Endothelial cell (in vitro differentiated cells): ENCODE data around the gene LDHD. TPM values are rescaled to one million over a fixed set of nuclear protein-coding genes. Genes with fewer than 3 reads are reported as not detected.
A peak's percentile ranks its signal among the peaks of the same experiment; 100 is the strongest.

Source experiments
- DNase-seq: peaks from one replicate; pipeline ENCODE4 v3.0.0; 2021; ENCODE audit warnings: low spot score
- H3K27ac Mint-ChIP-seq: one replicate; pipeline ENCODE4 v1.8.0; 2021; ENCODE audit warnings: mixed read lengths, inconsistent platforms; ENCODE audit not compliant: unreplicated experiment
- H3K27me3 Mint-ChIP-seq: one replicate; pipeline ENCODE4 v1.8.0; 2021; ENCODE audit warnings: mild to moderate bottlenecking, moderate library complexity, mixed read lengths, inconsistent platforms; ENCODE audit not compliant: unreplicated experiment
- H3K36me3 Mint-ChIP-seq: one replicate; pipeline ENCODE4 v1.8.0; 2021; ENCODE audit warnings: mild to moderate bottlenecking, low read depth, mixed read lengths, inconsistent platforms; ENCODE audit not compliant: unreplicated experiment
- H3K4me1 Mint-ChIP-seq: one replicate; pipeline ENCODE4 v1.8.0; 2021; ENCODE audit warnings: mild to moderate bottlenecking, mixed read lengths, inconsistent platforms; ENCODE audit not compliant: unreplicated experiment
- H3K4me3 Mint-ChIP-seq: one replicate; pipeline ENCODE4 v1.8.0; 2021; ENCODE audit warnings: mild to moderate bottlenecking, mixed read lengths, inconsistent platforms; ENCODE audit not compliant: unreplicated experiment
- H3K9me3 Mint-ChIP-seq: one replicate; pipeline ENCODE4 v1.8.0; 2021; ENCODE audit warnings: mixed read lengths, inconsistent platforms; ENCODE audit not compliant: unreplicated experiment
- CTCF ChIP-seq: fragments of 200-600 bp; sonication (generic); IDR thresholded peaks from one replicate; pipeline ENCODE4 v1.5.0; 2021; ENCODE audit warnings: antibody characterized with exemption; ENCODE audit not compliant: unreplicated experiment
- total RNA-seq: library from RNA; stranded (reverse); fragmentation: NEBNext Ultra II Directional; extraction: Animal tissue kit (Norgen Biotek cat#: 25700); gene quantifications from one replicate; pipeline ENCODE4 v1.2.1, GENCODE V29; 2021; ENCODE audit not compliant: unreplicated experiment

The LDHD gene
- total RNA-seq, 1 donor from 2014 or later = 0.36 TPM

- peaks cover 46% of the 10 kb centered on the region for H3K36me3 Mint-ChIP-seq
- no peaks in the 10 kb centered on the region for H3K9me3 Mint-ChIP-seq
- no peak for TF ChIP-seq CTCF
- H3K4me3 Mint-ChIP-seq = peak overlapping the region; percentile 74
- DNase-seq = no peak
- H3K4me1 Mint-ChIP-seq = peaks cover 73% of the 10 kb centered on the region
- H3K27me3 Mint-ChIP-seq = peaks cover 14% of the 10 kb centered on the region
- peak overlapping the region; percentile 15 for H3K27ac Mint-ChIP-seq
These were observed 11.7 kb downstream of the LDHD start for GRCh38 chr16:75104836-75105235.

GRCh38 chr16:75103994-75104393 is 12.6 kb downstream of the LDHD start:
- Mint-ChIP-seq H3K4me1 (peaks cover 73% of the 10 kb centered on the region), H3K27me3 (peaks cover 15% of the 10 kb centered on the region), H3K9me3 (no peaks in the 10 kb centered on the region), H3K4me3 (peak overlapping the region; percentile 43), H3K27ac (no peak overlapping the region), H3K36me3 (peaks cover 42% of the 10 kb centered on the region)
- no peak for TF ChIP-seq CTCF
- no peak for DNase-seq

GRCh38 chr16:75102595-75102994 is 14.0 kb downstream of the LDHD start:
- H3K36me3 Mint-ChIP-seq = peaks cover 38% of the 10 kb centered on the region
- H3K4me3 Mint-ChIP-seq = peak overlapping the region; percentile 64
- H3K27me3 Mint-ChIP-seq = peaks cover 16% of the 10 kb centered on the region
- H3K9me3 Mint-ChIP-seq = no peaks in the 10 kb centered on the region
- DNase-seq = no peak
- TF ChIP-seq CTCF = no peak
- peaks cover 77% of the 10 kb centered on the region for H3K4me1 Mint-ChIP-seq
- H3K27ac Mint-ChIP-seq = peak overlapping the region; percentile 69

- H3K4me1 Mint-ChIP-seq = peaks cover 75% of the 10 kb centered on the region
- H3K27ac Mint-ChIP-seq = peak overlapping the region; percentile 39
- DNase-seq = no peak
- peaks cover 32% of the 10 kb centered on the region for H3K36me3 Mint-ChIP-seq
- H3K27me3 Mint-ChIP-seq = peaks cover 19% of the 10 kb centered on the region
- H3K9me3 Mint-ChIP-seq = no peaks in the 10 kb centered on the region
- peak overlapping the region; percentile 22 for H3K4me3 Mint-ChIP-seq
- no peak for TF ChIP-seq CTCF
These were observed 14.9 kb downstream of the LDHD start for GRCh38 chr16:75101635-75102034.

- peaks cover 71% of the 10 kb centered on the region for H3K4me1 Mint-ChIP-seq
- peak overlapping the region; percentile 85 for H3K27ac Mint-ChIP-seq
- peaks cover 22% of the 10 kb centered on the region for H3K27me3 Mint-ChIP-seq
These were observed 16.0 kb downstream of the LDHD start for GRCh38 chr16:75100603-75100990.

More at GRCh38 chr16:75100603-75100990, 16.0 kb downstream of the LDHD start:
- no peak for DNase-seq
- no peaks in the 10 kb centered on the region for H3K9me3 Mint-ChIP-seq
- H3K36me3 Mint-ChIP-seq = peaks cover 40% of the 10 kb centered on the region
- no peak overlapping the region for H3K4me3 Mint-ChIP-seq
- TF ChIP-seq CTCF = no peak
